Erythroblast (primary cell): Measurements from ENCODE around the gene ALKBH3.

ENCODE experiments used
- GATA1 ChIP-seq: IDR thresholded peaks from 2 replicates; pipeline ENCODE4 v1.6.1; 2011; ENCODE audit warnings: low read depth, mild to moderate bottlenecking, control low read depth, low read length, moderate library complexity
- POLR2A ChIP-seq: IDR thresholded peaks from 2 replicates; pipeline ENCODE4 v1.6.1; 2011; ENCODE audit warnings: mild to moderate bottlenecking, low read length

- TF ChIP-seq POLR2A = no peak
- TF ChIP-seq GATA1 = no peak
These were observed 13.7 kb upstream of the ALKBH3 start for GRCh38 chr11:43866969-43867368.
